WTC11 (cell line): ENCODE results near the gene CXorf58.

Source experiments
- ETV6 ChIP-seq: sonication (generic); formaldehyde crosslinking; IDR thresholded peaks from 2 replicates; pipeline ENCODE4 v1.8.1; 2022; ENCODE audit warnings: mild to moderate bottlenecking, missing genetic modification reagents
- FOXK1 ChIP-seq: sonication (generic); formaldehyde crosslinking; IDR thresholded peaks from 2 replicates; pipeline ENCODE4 v1.8.0; 2022; ENCODE audit warnings: mild to moderate bottlenecking, moderate library complexity, missing genetic modification reagents
- NFATC4 ChIP-seq: fragments of 250-450 bp; sonication (Bioruptor Pico); IDR thresholded peaks from 2 replicates; pipeline ENCODE4 v1.9.0; 2021; ENCODE audit warnings: mild to moderate bottlenecking
- NFE2L1 ChIP-seq: sonication (generic); formaldehyde crosslinking; IDR thresholded peaks from 2 replicates; pipeline ENCODE4 v1.8.1; 2023; ENCODE audit warnings: missing genetic modification reagents
- NR1H2 ChIP-seq: sonication (generic); formaldehyde crosslinking; IDR thresholded peaks from 2 replicates; pipeline ENCODE4 v1.9.0; 2021; ENCODE audit warnings: mild to moderate bottlenecking, moderate library complexity, missing genetic modification reagents
- RELA ChIP-seq: sonication (generic); formaldehyde crosslinking; IDR thresholded peaks from 2 replicates; pipeline ENCODE4 v1.8.1; 2022; ENCODE audit warnings: missing genetic modification reagents, mild to moderate bottlenecking, borderline replicate concordance
- ZNF121 ChIP-seq: sonication (generic); formaldehyde crosslinking; IDR thresholded peaks from 2 replicates; pipeline ENCODE4 v1.8.0; 2023; ENCODE audit warnings: missing genetic modification reagents
- ZNF138 ChIP-seq: sonication (generic); formaldehyde crosslinking; conservative IDR thresholded peaks from 2 replicates; pipeline ENCODE4 v1.8.1; 2022; ENCODE audit warnings: mild to moderate bottlenecking, moderate library complexity, missing genetic modification reagents
- TF ChIP-seq, protein P1 (sequence below): fragments of 200-600 bp; IDR thresholded peaks from 2 replicates; pipeline ENCODE4 v1.8.0; 2022; ENCODE audit warnings: antibody characterized with exemption
- TF ChIP-seq, protein P2 (sequence below): sonication (generic); formaldehyde crosslinking; IDR thresholded peaks from 2 replicates; pipeline ENCODE4 v1.8.1; 2022; ENCODE audit warnings: mild to moderate bottlenecking, missing genetic modification reagents, moderate library complexity, borderline replicate concordance
- TF ChIP-seq, protein P3 (sequence below): sonication (generic); formaldehyde crosslinking; IDR thresholded peaks from 2 replicates; pipeline ENCODE4 v1.8.1; 2023; ENCODE audit warnings: mild to moderate bottlenecking, missing genetic modification reagents, borderline replicate concordance

DNA sequence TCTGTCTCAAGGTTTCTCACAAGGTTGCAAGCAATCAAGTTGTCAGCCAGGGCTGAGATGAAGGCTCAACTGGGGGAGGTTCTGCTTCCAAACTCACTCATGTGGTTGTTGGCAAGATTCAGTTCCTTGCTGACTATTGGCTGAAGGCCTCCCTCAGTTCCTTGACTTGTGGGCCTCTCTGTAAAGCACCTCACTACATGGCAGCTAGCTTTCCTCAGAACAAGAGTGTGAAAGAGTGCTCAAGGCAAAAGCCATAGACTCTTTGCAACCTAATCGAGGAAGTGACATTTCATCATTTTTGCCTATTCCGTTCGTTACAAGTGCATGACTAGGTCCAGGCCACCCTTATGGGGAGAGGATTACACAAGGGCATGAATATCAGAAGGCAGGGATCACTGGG is 52.0 kb downstream of the CXorf58 start:
- TF ChIP-seq, protein P1, sequence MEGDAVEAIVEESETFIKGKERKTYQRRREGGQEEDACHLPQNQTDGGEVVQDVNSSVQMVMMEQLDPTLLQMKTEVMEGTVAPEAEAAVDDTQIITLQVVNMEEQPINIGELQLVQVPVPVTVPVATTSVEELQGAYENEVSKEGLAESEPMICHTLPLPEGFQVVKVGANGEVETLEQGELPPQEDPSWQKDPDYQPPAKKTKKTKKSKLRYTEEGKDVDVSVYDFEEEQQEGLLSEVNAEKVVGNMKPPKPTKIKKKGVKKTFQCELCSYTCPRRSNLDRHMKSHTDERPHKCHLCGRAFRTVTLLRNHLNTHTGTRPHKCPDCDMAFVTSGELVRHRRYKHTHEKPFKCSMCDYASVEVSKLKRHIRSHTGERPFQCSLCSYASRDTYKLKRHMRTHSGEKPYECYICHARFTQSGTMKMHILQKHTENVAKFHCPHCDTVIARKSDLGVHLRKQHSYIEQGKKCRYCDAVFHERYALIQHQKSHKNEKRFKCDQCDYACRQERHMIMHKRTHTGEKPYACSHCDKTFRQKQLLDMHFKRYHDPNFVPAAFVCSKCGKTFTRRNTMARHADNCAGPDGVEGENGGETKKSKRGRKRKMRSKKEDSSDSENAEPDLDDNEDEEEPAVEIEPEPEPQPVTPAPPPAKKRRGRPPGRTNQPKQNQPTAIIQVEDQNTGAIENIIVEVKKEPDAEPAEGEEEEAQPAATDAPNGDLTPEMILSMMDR: no peak
- TF ChIP-seq ETV6 (CRISPR knock-in tag): no peak
- no peak for TF ChIP-seq ZNF138 (CRISPR knock-in tag)
- TF ChIP-seq, protein P2, sequence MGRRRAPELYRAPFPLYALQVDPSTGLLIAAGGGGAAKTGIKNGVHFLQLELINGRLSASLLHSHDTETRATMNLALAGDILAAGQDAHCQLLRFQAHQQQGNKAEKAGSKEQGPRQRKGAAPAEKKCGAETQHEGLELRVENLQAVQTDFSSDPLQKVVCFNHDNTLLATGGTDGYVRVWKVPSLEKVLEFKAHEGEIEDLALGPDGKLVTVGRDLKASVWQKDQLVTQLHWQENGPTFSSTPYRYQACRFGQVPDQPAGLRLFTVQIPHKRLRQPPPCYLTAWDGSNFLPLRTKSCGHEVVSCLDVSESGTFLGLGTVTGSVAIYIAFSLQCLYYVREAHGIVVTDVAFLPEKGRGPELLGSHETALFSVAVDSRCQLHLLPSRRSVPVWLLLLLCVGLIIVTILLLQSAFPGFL (CRISPR knock-in tag): no peak
- no peak for TF ChIP-seq NFATC4
- TF ChIP-seq NR1H2 (CRISPR knock-in tag): no peak
- TF ChIP-seq NFE2L1 (CRISPR knock-in tag): no peak
- TF ChIP-seq RELA (CRISPR knock-in tag): no peak
- no peak for TF ChIP-seq ZNF121 (CRISPR knock-in tag)
- TF ChIP-seq FOXK1 (CRISPR knock-in tag): no peak
- TF ChIP-seq, protein P3, sequence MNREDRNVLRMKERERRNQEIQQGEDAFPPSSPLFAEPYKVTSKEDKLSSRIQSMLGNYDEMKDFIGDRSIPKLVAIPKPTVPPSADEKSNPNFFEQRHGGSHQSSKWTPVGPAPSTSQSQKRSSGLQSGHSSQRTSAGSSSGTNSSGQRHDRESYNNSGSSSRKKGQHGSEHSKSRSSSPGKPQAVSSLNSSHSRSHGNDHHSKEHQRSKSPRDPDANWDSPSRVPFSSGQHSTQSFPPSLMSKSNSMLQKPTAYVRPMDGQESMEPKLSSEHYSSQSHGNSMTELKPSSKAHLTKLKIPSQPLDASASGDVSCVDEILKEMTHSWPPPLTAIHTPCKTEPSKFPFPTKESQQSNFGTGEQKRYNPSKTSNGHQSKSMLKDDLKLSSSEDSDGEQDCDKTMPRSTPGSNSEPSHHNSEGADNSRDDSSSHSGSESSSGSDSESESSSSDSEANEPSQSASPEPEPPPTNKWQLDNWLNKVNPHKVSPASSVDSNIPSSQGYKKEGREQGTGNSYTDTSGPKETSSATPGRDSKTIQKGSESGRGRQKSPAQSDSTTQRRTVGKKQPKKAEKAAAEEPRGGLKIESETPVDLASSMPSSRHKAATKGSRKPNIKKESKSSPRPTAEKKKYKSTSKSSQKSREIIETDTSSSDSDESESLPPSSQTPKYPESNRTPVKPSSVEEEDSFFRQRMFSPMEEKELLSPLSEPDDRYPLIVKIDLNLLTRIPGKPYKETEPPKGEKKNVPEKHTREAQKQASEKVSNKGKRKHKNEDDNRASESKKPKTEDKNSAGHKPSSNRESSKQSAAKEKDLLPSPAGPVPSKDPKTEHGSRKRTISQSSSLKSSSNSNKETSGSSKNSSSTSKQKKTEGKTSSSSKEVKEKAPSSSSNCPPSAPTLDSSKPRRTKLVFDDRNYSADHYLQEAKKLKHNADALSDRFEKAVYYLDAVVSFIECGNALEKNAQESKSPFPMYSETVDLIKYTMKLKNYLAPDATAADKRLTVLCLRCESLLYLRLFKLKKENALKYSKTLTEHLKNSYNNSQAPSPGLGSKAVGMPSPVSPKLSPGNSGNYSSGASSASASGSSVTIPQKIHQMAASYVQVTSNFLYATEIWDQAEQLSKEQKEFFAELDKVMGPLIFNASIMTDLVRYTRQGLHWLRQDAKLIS (CRISPR knock-in tag): no peak
